H1 (cell line): ENCODE results near the gene CBFA2T2. TPM values are rescaled to one million over a fixed set of nuclear protein-coding genes. Genes with fewer than 3 reads are reported as not detected.

Experiments used
- CTCF ChIA-PET: fragments of 300-600 bp; sonication (Branson Sonifier 250); formaldehyde crosslinking; loops from one replicate; lab custom pipeline; 2021; ENCODE audit not compliant: partially characterized antibody; lab: Charles Lee
- POLR2A ChIA-PET: fragments of 300-600 bp; sonication (Branson Sonifier 250); formaldehyde crosslinking; loops from one replicate; lab custom pipeline; 2021; ENCODE audit warnings: inconsistent platforms; ENCODE audit not compliant: partially characterized antibody; lab: Charles Lee
- DNase-seq, 2 experiments: peaks; one replicate each; pipeline versions ENCODE4 v3.0.0 to v3.0.0-alpha.2; 2010 to 2022; ENCODE audit warnings: low spot score in 2 of 2, low read depth in 1 of 2, mixed read lengths in 1 of 2
- FAIRE-seq: peaks from 2 replicates; lab custom pipeline; 2011; peaks lifted over from hg19 to GRCh38; lab: Jason Lieb, UNC
- H2AFZ ChIP-seq: 2 replicates; pipeline ENCODE4 v1.8.1; 2012; ENCODE audit warnings: low read length, inconsistent platforms
- H2AK5ac ChIP-seq: 2 replicates; pipeline ENCODE4 v1.6.1; 2013; ENCODE audit warnings: low read depth, low read length
- H2BK120ac ChIP-seq: replicated peaks from 2 replicates; pipeline ENCODE3; 2013; ENCODE audit warnings: low read depth, low read length, inconsistent platforms
- H2BK12ac ChIP-seq: 2 replicates; pipeline ENCODE4 v1.6.1; 2013; ENCODE audit warnings: low read depth, low read length
- H2BK15ac ChIP-seq: 2 replicates; pipeline ENCODE4 v1.6.1; 2013; ENCODE audit warnings: low read length
- H2BK20ac ChIP-seq: 2 replicates; pipeline ENCODE4 v1.6.1; 2013; ENCODE audit warnings: low read length
- H2BK5ac ChIP-seq: 2 replicates; pipeline ENCODE4 v1.6.1; 2013; ENCODE audit warnings: low read depth, low read length
- H3K14ac ChIP-seq: 2 replicates; pipeline ENCODE4 v1.6.1; 2013; ENCODE audit warnings: inconsistent platforms; ENCODE audit not compliant: insufficient read length
- H3K18ac ChIP-seq: 2 replicates; pipeline ENCODE4 v1.6.1; 2013; ENCODE audit warnings: low read length; ENCODE audit errors: extremely low read depth
- H3K23ac ChIP-seq: 2 replicates; pipeline ENCODE4 v1.6.1; 2013; ENCODE audit warnings: inconsistent platforms; ENCODE audit not compliant: insufficient read length
- H3K23me2 ChIP-seq: 2 replicates; pipeline ENCODE4 v1.6.1; 2013; ENCODE audit warnings: low read depth, low read length
- H3K27ac ChIP-seq: 2 replicates; pipeline ENCODE4 v1.6.1; 2011; ENCODE audit warnings: low read depth, low read length, inconsistent platforms
- H3K27me3 ChIP-seq, 4 experiments: replicated peaks in 1 of 4; 1 replicate in 1 of 4; 2 replicates in 3 of 4; pipeline versions ENCODE4 v1.6.1 to v1.8.1; 2011 to 2013; ENCODE audit warnings: low read length in 3 of 4, mild to moderate bottlenecking in 3 of 4, inconsistent platforms in 2 of 4, mixed read lengths in 2 of 4, moderate library complexity in 1 of 4; ENCODE audit not compliant: control insufficient read depth in 3 of 4, insufficient read depth in 3 of 4; ENCODE audit errors: extremely low read depth in 1 of 4
- H3K36me3 ChIP-seq, 4 experiments: 2 replicates each; pipeline versions ENCODE4 v1.6.1 to v1.8.1; 2011 to 2013; ENCODE audit warnings: mild to moderate bottlenecking in 4 of 4, low read length in 3 of 4, moderate library complexity in 2 of 4, control low read depth in 1 of 4, inconsistent platforms in 1 of 4; ENCODE audit not compliant: insufficient read depth in 4 of 4, control insufficient read depth in 2 of 4
- H3K4ac ChIP-seq: replicated peaks from 2 replicates; pipeline ENCODE3; 2013; ENCODE audit warnings: low read length, low read depth, mixed read lengths, inconsistent platforms; ENCODE audit not compliant: insufficient read length
- H3K4me1 ChIP-seq, 4 experiments: replicated peaks in 1 of 4; 1 replicate in 1 of 4; 2 replicates in 3 of 4; pipeline versions ENCODE4 v1.6.1 to v1.8.1; 2011 to 2013; ENCODE audit warnings: low read length in 3 of 4, inconsistent platforms in 2 of 4, mixed read lengths in 1 of 4; ENCODE audit not compliant: insufficient read depth in 4 of 4, control insufficient read depth in 3 of 4
- H3K4me2 ChIP-seq, 2 experiments: 2 replicates each; pipeline versions ENCODE4 v1.6.1 to v1.8.1; 2011 to 2013; ENCODE audit warnings: low read depth in 2 of 2, low read length in 2 of 2, control low read depth in 1 of 2, inconsistent platforms in 1 of 2, mild to moderate bottlenecking in 1 of 2; ENCODE audit not compliant: insufficient read depth in 1 of 2
- H3K4me3 ChIP-seq, 4 experiments: fragments of 200-600, 300-600 bp in 1 of 4; sonication (generic), shearing (Covaris generic), sonication (Bioruptor Twin) in 1 of 4; 2 replicates each; pipeline versions ENCODE4 v1.5.1 to v1.8.1; 2011 to 2016; ENCODE audit warnings: low read length in 4 of 4, low read depth in 3 of 4, control low read depth in 2 of 4, inconsistent platforms in 2 of 4, mild to moderate bottlenecking in 2 of 4, mixed read lengths in 1 of 4, moderate library complexity in 1 of 4; ENCODE audit not compliant: insufficient read depth in 2 of 4; ENCODE audit errors: extremely low read depth in 1 of 4
- H3K56ac ChIP-seq: replicated peaks from 2 replicates; pipeline ENCODE3; 2013; ENCODE audit warnings: low read depth, mild to moderate bottlenecking, mixed read lengths, low read length, inconsistent platforms; ENCODE audit not compliant: insufficient read length
- H3K79me1 ChIP-seq: 2 replicates; pipeline ENCODE4 v1.6.1; 2013; ENCODE audit warnings: low read depth, low read length, control low read depth
- H3K79me2 ChIP-seq, 2 experiments: 2 replicates each; pipeline versions ENCODE4 v1.6.1 to v1.8.1; 2012 to 2013; ENCODE audit warnings: low read length in 2 of 2, mild to moderate bottlenecking in 2 of 2, inconsistent platforms in 1 of 2; ENCODE audit not compliant: insufficient read depth in 2 of 2, control insufficient read depth in 1 of 2
- H3K9ac ChIP-seq, 4 experiments: replicated peaks in 1 of 4; 1 replicate in 1 of 4; 2 replicates in 3 of 4; pipeline versions ENCODE4 v1.6.1 to v1.8.1; 2011 to 2013; ENCODE audit warnings: low read depth in 3 of 4, low read length in 3 of 4, control low read depth in 2 of 4, mild to moderate bottlenecking in 2 of 4, moderate library complexity in 2 of 4, inconsistent platforms in 1 of 4; ENCODE audit errors: extremely low read depth in 1 of 4
- H3K9me3 ChIP-seq, 2 experiments: 2 replicates each; pipeline versions ENCODE4 v1.6.1 to v1.8.1; 2012 to 2013; ENCODE audit warnings: mild to moderate bottlenecking in 2 of 2, moderate library complexity in 2 of 2, control low read depth in 1 of 2, inconsistent platforms in 1 of 2, low read depth in 1 of 2, low read length in 1 of 2, mixed read lengths in 1 of 2; ENCODE audit not compliant: insufficient read depth in 2 of 2
- H4K20me1 ChIP-seq, 2 experiments: replicated peaks in 1 of 2; 2 replicates each; pipeline versions ENCODE3 to v1.8.1; 2011 to 2013; ENCODE audit warnings: inconsistent platforms in 2 of 2, low read length in 2 of 2, mild to moderate bottlenecking in 1 of 2; ENCODE audit not compliant: insufficient read depth in 2 of 2, control insufficient read depth in 1 of 2
- H4K5ac ChIP-seq: 2 replicates; pipeline ENCODE4 v1.6.1; 2013; ENCODE audit warnings: low read length, low read depth, mixed read lengths, inconsistent platforms; ENCODE audit not compliant: insufficient read length
- H4K8ac ChIP-seq: 2 replicates; pipeline ENCODE4 v1.8.0; 2013; ENCODE audit warnings: mild to moderate bottlenecking, moderate library complexity, low read length, inconsistent platforms; ENCODE audit not compliant: insufficient read depth; ENCODE audit errors: extremely low read depth
- H4K91ac ChIP-seq: replicated peaks from 2 replicates; pipeline ENCODE3; 2013; ENCODE audit warnings: low read length, mixed read lengths, inconsistent platforms; ENCODE audit not compliant: insufficient read length
- CEBPB ChIP-seq: IDR thresholded peaks from 2 replicates; pipeline ENCODE4 v1.6.1; 2012; ENCODE audit warnings: low read depth, low read length
- HDAC2 ChIP-seq, 2 experiments: fragments of 300-600 bp in 1 of 2; sonication (generic) in 1 of 2; IDR thresholded peaks; 2 replicates each; pipeline ENCODE4 v1.6.1; 2011 to 2012; ENCODE audit warnings: low read depth in 2 of 2, low read length in 2 of 2, mild to moderate bottlenecking in 2 of 2, moderate library complexity in 2 of 2, borderline replicate concordance in 1 of 2, inconsistent platforms in 1 of 2
- SAP30 ChIP-seq: fragments of 300-600 bp; sonication (generic); IDR thresholded peaks from 2 replicates; pipeline ENCODE4 v1.7.1; 2012; ENCODE audit warnings: low read length, moderate library complexity, mild to moderate bottlenecking, inconsistent platforms; ENCODE audit not compliant: insufficient read depth, insufficient replicate concordance
- WGBS, 2 experiments: shearing (Covaris generic) in 1 of 2; methylation state at CpG; one replicate each; pipeline versions ENCODE4 v1.1.6 to v1.1.7; 2013 to 2015; ENCODE audit warnings: low lambda C conversion rate in 2 of 2, mixed read lengths in 2 of 2, inconsistent platforms in 1 of 2, low coverage in 1 of 2, missing lambda C conversion rate in 1 of 2; ENCODE audit not compliant: insufficient replicate concordance in 2 of 2, insufficient coverage in 1 of 2, insufficient read length in 1 of 2; ENCODE audit errors: extremely low coverage in 1 of 2, missing lambda C conversion rate in 1 of 2; 5-methylcytosine and 5-hydroxymethylcytosine counted together
- polyA plus RNA-seq, 7 experiments: library from polyadenylated mRNA; depleted of rRNA in 3 of 7; stranded (reverse) in 5 of 7; unstranded in 2 of 7; fragments of >200 nt in 5 of 7; fragments of 200-250 nt in 2 of 7; gene quantifications; 1 replicate in 5 of 7; 2 replicates in 1 of 7; 4 replicates in 1 of 7; pipeline versions ENCODE4 v1.2.1 to v1.2.3, GENCODE V29; 2011 to 2013; ENCODE audit warnings: missing spikeins in 2 of 7, mixed read lengths in 2 of 7
- total RNA-seq: library from RNA; stranded (reverse); fragmentation: NEBNext Ultra II Directional; extraction: Animal tissue kit (Norgen Biotek cat#: 25700); gene quantifications from 2 replicates; pipeline ENCODE4 v1.2.1, GENCODE V29; 2021
- TF ChIP-seq, protein P1 (sequence below): IDR thresholded peaks from 2 replicates; pipeline ENCODE4 v1.6.1; 2012; ENCODE audit warnings: inconsistent platforms

Gene CBFA2T2
- total and polyA plus RNA-seq, 2 of the 8 experiments (the other 6 are each of a cell fraction or from before 2014, with no cell fraction given): 11.6 to 12.9 TPM

DNA sequence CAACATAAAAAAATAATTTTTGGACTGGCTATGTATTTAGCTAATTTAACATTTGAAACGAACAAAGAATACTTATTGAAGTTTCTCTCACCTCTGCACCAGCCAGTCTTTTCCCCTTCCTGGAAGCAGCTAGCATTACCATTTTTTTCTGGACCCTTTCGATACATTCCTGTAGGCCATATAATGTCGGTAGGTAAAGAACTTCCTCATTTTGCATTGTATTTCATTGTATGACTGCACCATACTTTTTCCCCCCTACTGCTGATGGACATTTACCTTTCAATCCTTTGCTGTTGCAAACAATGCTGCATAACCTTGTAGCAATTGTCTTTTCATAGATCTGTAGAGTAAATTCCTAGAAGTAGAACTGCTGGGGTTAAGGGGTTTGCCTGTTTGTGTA, 17.6 kb downstream of the CBFA2T2 start:
- Histone ChIP-seq H3K18ac (no peak overlapping the region), H2BK5ac (no peak overlapping the region), H2BK20ac (no peak overlapping the region), H2AK5ac (no peak overlapping the region), H2BK12ac (no peak overlapping the region), H3K36me3 (no peaks in the 10 kb centered on the region), H3K23me2 (no peaks in the 10 kb centered on the region), H2BK120ac (no peak overlapping the region), H3K23ac (no peak overlapping the region), H2BK15ac (no peak overlapping the region), H3K9me3 (no peaks in the 10 kb centered on the region), H3K9ac (no peak overlapping the region), H3K4me1 (no peaks in the 10 kb centered on the region), H4K8ac (no peak overlapping the region), H3K4ac (no peak overlapping the region), H3K79me2 (peaks cover 0 to 3% of the 10 kb centered on the region in 2 experiments; a peak in 2 of 4 replicates), H3K27ac (no peak overlapping the region), H3K79me1 (peaks cover 5% of the 10 kb centered on the region; the same call in 1 of the 2 replicates), H3K56ac (no peak overlapping the region), H3K27me3 (no peaks in the 10 kb centered on the region), H3K4me2 (no peak overlapping the region), H4K20me1 (no peaks in the 10 kb centered on the region), H3K4me3 (no peak overlapping the region), H2AFZ (no peak overlapping the region), H4K5ac (no peak overlapping the region), H3K14ac (no peak overlapping the region), H4K91ac (no peak overlapping the region)
- DNase-seq (no peak), FAIRE-seq (no peak)
- WGBS, 2 experiments: 91% methylated on average over 3 of the region's 3 CpGs; no CpG with 5 or more reads in 1 of the 2 experiments
- ChIA-PET POLR2A (interaction anchor here (0.9 to 2.0 kb wide), 2 partner anchors 11 to 18 kb away, joined by 3 to 5 read pairs; partner anchors contain the start of gene CBFA2T2), CTCF (interaction anchor here (1.1 to 2.0 kb wide), 3 partner anchors 10 to 69 kb away, joined by 3 to 6 read pairs (median 5); no protein-coding TSS in a partner anchor)
- no peak for TF ChIP-seq SAP30
- TF ChIP-seq, protein P1, sequence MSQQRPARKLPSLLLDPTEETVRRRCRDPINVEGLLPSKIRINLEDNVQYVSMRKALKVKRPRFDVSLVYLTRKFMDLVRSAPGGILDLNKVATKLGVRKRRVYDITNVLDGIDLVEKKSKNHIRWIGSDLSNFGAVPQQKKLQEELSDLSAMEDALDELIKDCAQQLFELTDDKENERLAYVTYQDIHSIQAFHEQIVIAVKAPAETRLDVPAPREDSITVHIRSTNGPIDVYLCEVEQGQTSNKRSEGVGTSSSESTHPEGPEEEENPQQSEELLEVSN: no peak
- TF ChIP-seq HDAC2 (IDR thresholded peaks at IDR 0.05; ENCODE audit: borderline replicate concordance in 1 of 2, low read depth in 2 of 2, low read length in 2 of 2): no peak
- TF ChIP-seq CEBPB: no peak
